Raji (cell line): ENCODE measurements around the gene PRSS22.

Experiments used
- POLR2A ChIP-seq: IDR thresholded peaks from 2 replicates; pipeline ENCODE4 v1.6.1; 2011; ENCODE audit warnings: low read depth, low read length, control low read depth; ENCODE audit not compliant: insufficient read depth

PRSS22 gene

DNA sequence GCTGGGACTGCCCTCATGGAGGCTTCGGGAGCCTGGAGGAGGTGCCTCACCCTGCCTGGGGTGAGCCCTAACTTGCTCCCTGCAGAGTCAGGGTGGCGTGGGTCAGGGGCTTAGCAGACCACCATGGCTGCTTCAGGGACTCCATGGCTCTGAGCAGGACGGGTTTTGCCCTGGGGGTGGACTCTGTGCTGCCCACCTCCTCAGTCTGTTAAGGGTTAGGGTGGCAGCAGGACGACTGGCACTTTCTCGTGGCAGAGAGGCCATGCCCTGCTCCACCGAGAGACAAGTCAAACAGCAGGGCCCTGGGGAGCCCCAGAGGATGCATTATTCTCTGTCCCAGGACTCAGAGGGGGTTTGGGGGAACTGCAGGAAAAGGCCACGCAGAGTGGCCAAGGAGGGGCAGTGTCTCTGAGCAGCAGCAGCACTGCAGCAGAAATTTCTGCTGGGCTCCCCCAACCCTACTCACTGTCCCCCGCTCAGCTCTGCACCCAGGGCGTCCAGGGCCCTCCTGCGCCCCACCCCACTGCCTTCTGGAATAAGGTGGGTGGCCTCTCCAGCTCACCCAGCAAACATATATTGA lies 1.8 kb upstream of the PRSS22 start:
- no peak for TF ChIP-seq POLR2A

GRCh38 chr16:2858245-2859025 lies 465 bp upstream of the PRSS22 start:
- TF ChIP-seq POLR2A, result no peak

GRCh38 chr16:2856686-2857450 lies 1.1 kb downstream of the PRSS22 start:
- no peak for TF ChIP-seq POLR2A

- no peak for TF ChIP-seq POLR2A
Observed at GRCh38 chr16:2856061-2856670, 1.8 kb downstream of the PRSS22 start.

- TF ChIP-seq POLR2A, result no peak
Observed at GRCh38 chr16:2855536-2855935, 2.4 kb downstream of the PRSS22 start.

GRCh38 chr16:2854700-2855309 lies 3.2 kb downstream of the PRSS22 start:
- TF ChIP-seq POLR2A, result no peak

GRCh38 chr16:2853531-2854073 lies 4.4 kb downstream of the PRSS22 start:
- no peak for TF ChIP-seq POLR2A

DNA sequence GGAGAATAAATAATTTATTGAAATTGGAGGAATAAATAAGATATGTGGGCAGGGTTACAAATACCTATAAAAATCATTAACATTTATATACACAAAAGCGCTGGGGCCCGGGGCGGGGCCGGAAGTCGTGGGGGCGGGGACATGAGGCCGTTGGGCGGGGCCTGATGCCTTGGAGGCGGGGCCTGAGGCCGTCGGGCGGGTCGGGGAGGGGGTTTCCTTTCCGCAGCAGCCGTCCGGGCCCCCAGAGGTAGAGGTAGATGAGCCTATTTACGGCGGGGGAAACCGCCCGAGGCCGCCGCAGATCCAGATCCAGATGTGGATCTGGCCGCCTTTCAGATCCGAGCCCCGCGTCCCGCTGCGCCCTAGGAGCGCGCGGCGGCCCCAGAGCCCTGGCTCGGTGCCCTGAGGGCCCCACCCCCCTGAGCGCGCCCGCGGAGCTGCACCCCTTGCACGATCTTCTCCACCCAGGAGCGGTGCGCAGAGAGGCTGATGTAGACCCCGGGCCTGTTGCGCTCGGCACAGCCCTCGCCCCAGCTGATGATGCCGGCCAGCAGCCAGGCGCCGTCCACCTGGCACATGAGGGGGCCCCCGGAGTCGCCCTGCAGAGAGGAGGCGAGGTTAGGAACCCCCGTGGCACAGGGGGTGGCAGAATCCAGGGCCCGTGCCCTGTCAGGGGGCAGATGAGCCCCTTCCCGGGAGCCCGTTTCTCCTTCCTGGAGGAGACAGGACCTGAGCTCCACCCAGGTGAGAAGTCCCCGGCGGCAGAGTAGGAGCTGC lies 5.1 kb downstream of the PRSS22 start:
- no peak for TF ChIP-seq POLR2A

DNA sequence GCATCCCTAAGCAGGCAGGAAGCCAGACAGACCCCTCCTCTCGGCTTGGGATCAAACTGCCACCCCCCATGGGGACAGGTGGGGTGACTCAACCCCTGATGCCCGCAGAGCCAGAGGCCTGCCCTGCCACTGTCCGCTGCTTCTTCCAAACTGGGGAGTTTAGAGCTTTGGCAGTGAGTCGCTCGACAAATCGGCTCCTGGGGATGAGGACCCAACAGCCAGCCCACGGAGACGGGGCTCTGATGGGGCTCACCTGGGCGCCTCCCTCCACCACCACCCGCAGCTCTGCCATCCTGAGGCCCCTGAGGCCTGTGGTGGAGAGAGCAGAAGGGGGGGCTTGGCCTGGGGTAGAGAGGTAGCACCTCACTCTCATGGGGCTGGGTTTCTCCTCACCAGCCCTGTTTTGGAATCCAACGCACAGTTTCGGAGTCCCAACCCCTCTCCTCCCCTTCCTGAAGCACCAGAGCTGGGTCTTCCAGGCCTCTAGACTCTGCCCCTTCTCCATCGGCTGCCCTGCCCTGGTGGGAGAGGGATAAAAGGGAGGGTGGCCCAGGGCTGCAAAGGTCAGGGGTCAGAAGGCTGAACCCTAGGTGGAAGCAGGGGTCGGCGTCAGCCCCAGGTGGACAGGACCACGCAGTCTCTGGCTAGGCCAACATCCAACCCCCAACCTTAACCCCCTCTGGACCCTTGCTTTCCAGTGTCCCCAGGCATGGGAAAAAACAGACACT lies 5.8 kb downstream of the PRSS22 start:
- no peak for TF ChIP-seq POLR2A

DNA sequence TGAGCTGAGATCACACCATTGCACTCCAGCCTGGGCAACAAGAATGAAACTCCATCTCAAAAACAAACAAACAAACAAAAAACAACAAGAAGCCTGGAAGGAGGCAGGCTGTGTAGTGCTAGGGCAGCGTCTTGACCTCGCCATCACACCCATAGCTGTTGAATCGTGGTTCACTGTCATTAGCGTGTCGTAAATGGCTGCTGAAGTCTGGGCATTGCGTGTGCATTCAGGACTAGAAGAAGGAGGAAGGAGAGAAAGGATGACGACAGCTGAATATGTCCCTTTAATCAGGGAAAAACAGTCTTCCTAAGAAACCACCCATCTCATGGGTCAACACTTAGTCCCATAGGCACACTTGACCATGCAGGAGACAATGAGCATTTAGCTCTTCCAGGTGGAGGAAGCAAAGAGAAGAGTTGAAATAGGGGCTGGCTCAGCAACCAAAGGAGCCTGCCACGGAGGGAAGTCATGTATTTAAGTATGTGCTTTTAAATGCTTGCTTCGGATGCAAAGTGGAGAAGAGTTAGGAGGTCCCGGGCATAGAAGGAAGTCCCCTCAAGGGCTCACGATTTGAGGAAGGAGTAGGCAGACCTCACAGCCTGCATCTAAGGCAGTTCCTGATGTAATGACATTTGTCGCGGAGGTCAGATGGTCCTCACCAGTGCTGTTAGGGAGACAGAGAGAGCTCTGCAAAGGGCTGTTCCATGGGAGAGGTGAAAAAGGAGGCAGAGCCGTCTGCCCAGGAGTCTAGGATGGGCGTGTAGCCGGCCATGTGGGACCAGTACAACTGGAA lies 8.8 kb downstream of the PRSS22 start:
- no peak for TF ChIP-seq POLR2A

DNA sequence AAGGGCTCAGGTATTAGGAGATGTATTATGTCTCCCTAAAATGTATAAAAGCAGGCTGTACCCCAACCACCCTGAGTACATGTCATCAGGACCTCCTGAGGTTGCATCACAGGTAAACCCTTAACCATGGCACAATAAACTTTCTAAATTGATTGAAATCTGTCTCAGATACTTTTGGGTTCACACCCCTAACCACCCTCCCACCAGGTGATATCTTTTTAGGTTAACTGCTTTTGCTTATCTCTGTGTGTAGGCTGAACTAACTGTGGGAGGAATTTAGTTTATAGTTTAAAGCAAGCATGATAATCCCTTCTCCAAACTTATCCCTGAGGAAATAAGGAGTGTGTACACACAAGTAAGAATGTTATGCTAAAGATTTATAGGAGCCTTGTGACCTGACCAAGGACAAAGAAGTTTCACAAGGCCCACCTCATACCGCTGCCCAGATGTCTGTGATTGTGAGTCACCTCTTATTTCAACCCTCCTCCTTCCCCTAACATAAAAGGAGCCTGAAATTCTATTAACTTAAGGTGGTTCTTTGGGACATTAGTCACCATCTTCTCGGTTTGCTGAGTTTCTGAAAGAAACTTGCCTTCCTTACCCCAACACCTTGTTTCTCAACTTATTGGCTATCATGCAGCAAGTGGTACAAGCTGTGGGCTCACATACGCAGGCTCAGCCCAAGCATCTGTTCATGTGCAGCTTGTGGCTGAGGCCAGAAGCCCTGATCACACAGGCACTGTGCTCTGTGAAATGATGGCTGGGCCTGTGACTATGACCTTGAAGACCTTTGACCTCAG lies 11.3 kb downstream of the PRSS22 start:
- TF ChIP-seq POLR2A, result no peak

DNA sequence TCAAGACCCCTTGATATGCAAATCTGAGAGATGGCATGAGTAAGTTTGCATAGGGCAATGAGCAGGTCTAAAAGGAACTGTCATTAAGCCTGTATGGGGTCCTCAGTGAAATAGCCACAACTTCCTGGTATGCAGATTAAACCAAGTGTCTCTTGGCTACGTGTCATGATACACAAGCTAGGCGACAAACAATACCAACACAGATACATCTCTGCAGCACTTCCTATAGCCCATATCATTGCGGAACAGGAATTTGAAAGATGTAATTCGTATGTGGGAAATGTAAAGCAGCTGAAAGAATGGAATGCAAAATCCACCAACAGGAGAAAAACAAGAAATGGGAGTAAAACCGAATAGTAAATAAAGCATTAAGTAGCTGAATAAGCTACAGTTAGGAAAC lies 12.9 kb downstream of the PRSS22 start:
- TF ChIP-seq POLR2A, result no peak
